WTC11 (cell line): ENCODE measurements around the gene CEP126. TPM values are rescaled to one million over a fixed set of nuclear protein-coding genes. Genes with fewer than 3 reads are reported as not detected.
"Not testable (repeated sequence)": the region's sequence is repeated elsewhere in the genome, so short reads cannot be mapped to it uniquely, and the experiment has no call there.

Experiments
- ATAC-seq: fragments of 200-7000 bp; cut with Tn5 transposase; 2 replicates; pipeline ENCODE4 v1.10.0; 2021; ENCODE audit warnings: mild to moderate bottlenecking, moderate library complexity
- CTCF ChIA-PET: fragments of 300-600 bp; sonication (Branson Sonifier 250); formaldehyde crosslinking; loops from one replicate; lab custom pipeline; 2021; ENCODE audit warnings: antibody characterized with exemption; lab: Charles Lee
- POLR2A ChIA-PET: fragments of 350-600 bp; sonication (Branson Sonifier 250); formaldehyde crosslinking; loops from one replicate; lab custom pipeline; 2021; ENCODE audit warnings: antibody characterized with exemption; lab: Charles Lee
- DNase-seq: peaks from one replicate; pipeline ENCODE4 v3.0.0; 2021; ENCODE audit warnings: low spot score
- H3K27ac Mint-ChIP-seq: 2 replicates; pipeline ENCODE4 v1.8.0; 2021; ENCODE audit warnings: mixed read lengths
- H3K27me3 Mint-ChIP-seq: 2 replicates; pipeline ENCODE4 v1.8.0; 2021; ENCODE audit warnings: low read depth, mild to moderate bottlenecking, moderate library complexity, mixed read lengths
- H3K36me3 Mint-ChIP-seq: 2 replicates; pipeline ENCODE4 v1.8.0; 2021; ENCODE audit warnings: mixed read lengths
- H3K4me1 Mint-ChIP-seq: 2 replicates; pipeline ENCODE4 v1.8.0; 2022; ENCODE audit warnings: mixed read lengths
- H3K4me3 Mint-ChIP-seq: 2 replicates; pipeline ENCODE4 v1.8.0; 2021; ENCODE audit warnings: mild to moderate bottlenecking, moderate library complexity, mixed read lengths
- H3K9me3 Mint-ChIP-seq: 2 replicates; pipeline ENCODE4 v1.8.0; 2021; ENCODE audit warnings: mixed read lengths
- ATF1 ChIP-seq: sonication (generic); formaldehyde crosslinking; IDR thresholded peaks from 2 replicates; pipeline ENCODE4 v1.8.1; 2023; ENCODE audit warnings: mild to moderate bottlenecking, moderate library complexity, missing genetic modification reagents
- CREB1 ChIP-seq: sonication (generic); formaldehyde crosslinking; IDR thresholded peaks from 2 replicates; pipeline ENCODE4 v1.8.0; 2023; ENCODE audit warnings: mild to moderate bottlenecking, missing genetic modification reagents
- ELF4 ChIP-seq: sonication (generic); formaldehyde crosslinking; IDR thresholded peaks from 2 replicates; pipeline ENCODE4 v1.8.1; 2022; ENCODE audit warnings: low read depth, mild to moderate bottlenecking, moderate library complexity, missing genetic modification reagents
- FOXJ3 ChIP-seq: sonication (generic); formaldehyde crosslinking; IDR thresholded peaks from 2 replicates; pipeline ENCODE4 v1.9.0; 2021; ENCODE audit warnings: missing genetic modification reagents, mild to moderate bottlenecking, borderline replicate concordance
- GABPB1 ChIP-seq: sonication (generic); formaldehyde crosslinking; IDR thresholded peaks from 2 replicates; pipeline ENCODE4 v1.8.1; 2023; ENCODE audit warnings: mild to moderate bottlenecking, missing genetic modification reagents
- JUN ChIP-seq: sonication (generic); formaldehyde crosslinking; IDR thresholded peaks from 2 replicates; pipeline ENCODE4 v1.8.0; 2023; ENCODE audit warnings: mild to moderate bottlenecking, missing genetic modification reagents
- MLX ChIP-seq: sonication (generic); formaldehyde crosslinking; IDR thresholded peaks from 2 replicates; pipeline ENCODE4 v1.8.1; 2023; ENCODE audit warnings: mild to moderate bottlenecking, missing genetic modification reagents, moderate library complexity
- MYBL2 ChIP-seq: sonication (generic); formaldehyde crosslinking; IDR thresholded peaks from 2 replicates; pipeline ENCODE4 v1.8.1; 2023; ENCODE audit warnings: mild to moderate bottlenecking, moderate library complexity, missing genetic modification reagents
- NR3C1 ChIP-seq: sonication (generic); formaldehyde crosslinking; conservative IDR thresholded peaks from 2 replicates; pipeline ENCODE4 v1.8.1; 2023; ENCODE audit warnings: low read depth, mild to moderate bottlenecking, missing genetic modification reagents
- RELA ChIP-seq: sonication (generic); formaldehyde crosslinking; IDR thresholded peaks from 2 replicates; pipeline ENCODE4 v1.8.1; 2022; ENCODE audit warnings: missing genetic modification reagents, mild to moderate bottlenecking, borderline replicate concordance
- RORB ChIP-seq: fragments of 250-450 bp; sonication (Bioruptor Pico); IDR thresholded peaks from 2 replicates; pipeline ENCODE4 v1.9.0; 2021; ENCODE audit warnings: mild to moderate bottlenecking
- ZNF232 ChIP-seq: sonication (generic); formaldehyde crosslinking; IDR thresholded peaks from 2 replicates; pipeline ENCODE4 v1.8.0; 2022; ENCODE audit warnings: mild to moderate bottlenecking, missing genetic modification reagents
- ZNF263 ChIP-seq: sonication (generic); formaldehyde crosslinking; IDR thresholded peaks from 2 replicates; pipeline ENCODE4 v1.8.1; 2022; ENCODE audit warnings: low read depth, mild to moderate bottlenecking, moderate library complexity, missing genetic modification reagents
- ZNF425 ChIP-seq: fragments of 250-450 bp; sonication (Bioruptor Pico); conservative IDR thresholded peaks from 2 replicates; pipeline ENCODE4 v1.9.0; 2021; ENCODE audit warnings: mild to moderate bottlenecking
- total RNA-seq: library from RNA; stranded (reverse); gene quantifications from 3 replicates; pipeline ENCODE4 v1.2.3, GENCODE V29; 2021
- TF ChIP-seq, protein P1 (sequence below): fragments of 200-600 bp; IDR thresholded peaks from 2 replicates; pipeline ENCODE4 v1.8.0; 2022; ENCODE audit warnings: antibody characterized with exemption
- TF ChIP-seq, protein P2 (sequence below): sonication (generic); formaldehyde crosslinking; IDR thresholded peaks from 2 replicates; pipeline ENCODE4 v1.8.0; 2022; ENCODE audit warnings: mild to moderate bottlenecking, missing genetic modification reagents
- TF ChIP-seq, protein P3 (sequence below): sonication (generic); formaldehyde crosslinking; IDR thresholded peaks from 2 replicates; pipeline ENCODE4 v1.8.1; 2022; ENCODE audit warnings: missing genetic modification reagents, borderline replicate concordance

CEP126 gene
- total RNA-seq, 1 experiment from 2014 or later: 2.4 TPM

DNA sequence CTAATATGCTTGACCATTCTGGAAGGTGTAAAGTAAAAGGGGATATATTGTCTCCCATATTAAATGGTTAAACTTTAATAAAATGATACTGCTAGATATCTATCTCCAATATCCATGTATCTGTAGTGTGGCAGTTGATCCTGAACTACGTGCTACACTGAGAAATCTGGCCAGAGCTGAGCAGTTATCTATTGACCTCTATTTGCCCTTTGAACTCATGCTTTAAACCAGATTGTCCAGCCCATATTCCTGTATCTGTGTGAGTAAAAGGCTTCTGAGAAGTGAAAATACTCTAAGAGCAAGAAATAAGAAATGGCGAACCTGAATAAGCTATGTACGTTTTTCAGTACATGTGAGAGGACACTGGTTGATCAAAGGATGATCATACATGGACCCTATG, 40.5 kb downstream of the CEP126 start:
- Mint-ChIP-seq H3K27me3 (no peaks in the 10 kb centered on the region), H3K9me3 (no peaks in the 10 kb centered on the region), H3K4me1 (no peaks in the 10 kb centered on the region), H3K36me3 (no peaks in the 10 kb centered on the region), H3K27ac (no peak overlapping the region), H3K4me3 (no peak overlapping the region)
- DNase-seq: no peak
- TF ChIP-seq ZNF263 (CRISPR knock-in tag): no peak
- no peak for TF ChIP-seq ZNF232 (CRISPR knock-in tag)
- TF ChIP-seq ATF1 (CRISPR knock-in tag): no peak
- ChIA-PET CTCF (interaction anchor here (0.9 kb wide), 1 partner anchor 94 kb away, joined by 6 read pairs; no protein-coding TSS in a partner anchor), POLR2A (no interaction called here)
- no peak for ATAC-seq

GRCh38 chr11:101955701-101956100, 40.9 kb downstream of the CEP126 start:
- no peak for ATAC-seq
- Mint-ChIP-seq H3K9me3 (no peaks in the 10 kb centered on the region), H3K27ac (no peak overlapping the region), H3K36me3 (no peaks in the 10 kb centered on the region), H3K4me3 (no peak overlapping the region), H3K4me1 (no peaks in the 10 kb centered on the region)
- DNase-seq: no peak
- TF ChIP-seq RORB (CRISPR knock-in tag) (no peak), ELF4 (CRISPR knock-in tag) (no peak), GABPB1 (no peak), CREB1 (CRISPR knock-in tag) (no peak), NR3C1 (CRISPR knock-in tag) (no peak), JUN (CRISPR knock-in tag) (no peak), MLX (CRISPR knock-in tag) (no peak)
- TF ChIP-seq, protein P1, sequence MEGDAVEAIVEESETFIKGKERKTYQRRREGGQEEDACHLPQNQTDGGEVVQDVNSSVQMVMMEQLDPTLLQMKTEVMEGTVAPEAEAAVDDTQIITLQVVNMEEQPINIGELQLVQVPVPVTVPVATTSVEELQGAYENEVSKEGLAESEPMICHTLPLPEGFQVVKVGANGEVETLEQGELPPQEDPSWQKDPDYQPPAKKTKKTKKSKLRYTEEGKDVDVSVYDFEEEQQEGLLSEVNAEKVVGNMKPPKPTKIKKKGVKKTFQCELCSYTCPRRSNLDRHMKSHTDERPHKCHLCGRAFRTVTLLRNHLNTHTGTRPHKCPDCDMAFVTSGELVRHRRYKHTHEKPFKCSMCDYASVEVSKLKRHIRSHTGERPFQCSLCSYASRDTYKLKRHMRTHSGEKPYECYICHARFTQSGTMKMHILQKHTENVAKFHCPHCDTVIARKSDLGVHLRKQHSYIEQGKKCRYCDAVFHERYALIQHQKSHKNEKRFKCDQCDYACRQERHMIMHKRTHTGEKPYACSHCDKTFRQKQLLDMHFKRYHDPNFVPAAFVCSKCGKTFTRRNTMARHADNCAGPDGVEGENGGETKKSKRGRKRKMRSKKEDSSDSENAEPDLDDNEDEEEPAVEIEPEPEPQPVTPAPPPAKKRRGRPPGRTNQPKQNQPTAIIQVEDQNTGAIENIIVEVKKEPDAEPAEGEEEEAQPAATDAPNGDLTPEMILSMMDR: no peak
- TF ChIP-seq, all 79 proteins: peak for 0
- H3K27me3 Mint-ChIP-seq: no peaks in the 10 kb centered on the region
- CTCF ChIA-PET: no interaction called here
- POLR2A ChIA-PET: no interaction called here

GRCh38 chr11:101960231-101960630, 45.4 kb downstream of the CEP126 start:
- DNase-seq: no peak
- Mint-ChIP-seq H3K27ac (no peak overlapping the region), H3K4me3 (no peak overlapping the region), H3K27me3 (no peaks in the 10 kb centered on the region)
- CTCF ChIA-PET: no interaction called here
- no peak for TF ChIP-seq ZNF425 (CRISPR knock-in tag)
- TF ChIP-seq, protein P2, sequence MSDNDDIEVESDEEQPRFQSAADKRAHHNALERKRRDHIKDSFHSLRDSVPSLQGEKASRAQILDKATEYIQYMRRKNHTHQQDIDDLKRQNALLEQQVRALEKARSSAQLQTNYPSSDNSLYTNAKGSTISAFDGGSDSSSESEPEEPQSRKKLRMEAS (CRISPR knock-in tag): no peak
- no peak for TF ChIP-seq FOXJ3 (CRISPR knock-in tag)
- no peak for TF ChIP-seq RELA (CRISPR knock-in tag)
- TF ChIP-seq, protein P3, sequence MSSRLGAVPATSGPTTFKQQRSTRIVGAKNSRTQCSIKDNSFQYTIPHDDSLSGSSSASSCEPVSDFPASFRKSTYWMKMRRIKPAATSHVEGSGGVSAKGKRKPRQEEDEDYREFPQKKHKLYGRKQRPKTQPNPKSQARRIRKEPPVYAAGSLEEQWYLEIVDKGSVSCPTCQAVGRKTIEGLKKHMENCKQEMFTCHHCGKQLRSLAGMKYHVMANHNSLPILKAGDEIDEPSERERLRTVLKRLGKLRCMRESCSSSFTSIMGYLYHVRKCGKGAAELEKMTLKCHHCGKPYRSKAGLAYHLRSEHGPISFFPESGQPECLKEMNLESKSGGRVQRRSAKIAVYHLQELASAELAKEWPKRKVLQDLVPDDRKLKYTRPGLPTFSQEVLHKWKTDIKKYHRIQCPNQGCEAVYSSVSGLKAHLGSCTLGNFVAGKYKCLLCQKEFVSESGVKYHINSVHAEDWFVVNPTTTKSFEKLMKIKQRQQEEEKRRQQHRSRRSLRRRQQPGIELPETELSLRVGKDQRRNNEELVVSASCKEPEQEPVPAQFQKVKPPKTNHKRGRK (CRISPR knock-in tag): no peak
- no peak for TF ChIP-seq MYBL2 (CRISPR knock-in tag)
- TF ChIP-seq, all 79 proteins: peak for 0
- no peaks in the 10 kb centered on the region for H3K9me3 Mint-ChIP-seq
- no peak for ATAC-seq
- POLR2A ChIA-PET: no interaction called here
- no peaks in the 10 kb centered on the region for H3K4me1 Mint-ChIP-seq
- H3K36me3 Mint-ChIP-seq: no peaks in the 10 kb centered on the region

DNA sequence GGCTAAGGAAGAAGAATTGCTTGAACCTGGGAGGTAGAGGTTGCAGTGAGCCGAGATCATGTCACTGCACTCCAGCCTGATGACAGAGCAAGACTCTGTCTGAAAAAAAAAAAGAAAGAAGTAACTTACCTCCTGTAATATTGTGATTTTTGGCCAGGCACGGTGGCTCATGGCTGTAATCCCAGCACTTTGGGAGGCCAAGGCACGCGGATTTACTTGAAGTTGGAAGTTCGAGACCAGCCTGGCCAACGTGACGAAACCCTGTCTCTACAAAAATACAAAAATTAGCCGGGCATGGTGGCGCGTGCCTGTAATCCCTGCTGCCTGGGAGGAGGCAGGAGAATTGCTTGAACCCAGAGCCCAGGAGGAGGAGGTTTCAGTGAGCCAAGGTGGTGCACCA, 49.4 kb downstream of the CEP126 start:
- ATAC-seq, H3K27me3 Mint-ChIP-seq, CTCF ChIA-PET, H3K4me1 Mint-ChIP-seq, H3K9me3 Mint-ChIP-seq, H3K36me3 Mint-ChIP-seq, H3K27ac Mint-ChIP-seq, H3K4me3 Mint-ChIP-seq, DNase-seq, POLR2A ChIA-PET: not testable (repeated sequence)
